MM.1S (cell line): ENCODE results near the gene AREL1.

Source experiments
- DNase-seq: peaks from one replicate; pipeline ENCODE4 v3.0.0-alpha.2; 2015
- H2AFZ ChIP-seq: fragments of 300-600 bp; sonication (generic); 2 replicates; pipeline ENCODE4 v1.6.0; 2016; ENCODE audit warnings: antibody characterized with exemption, low read length
- H3F3A ChIP-seq: fragments of 300-600 bp; sonication (generic); 2 replicates; pipeline ENCODE4 v1.6.1; 2016; ENCODE audit warnings: mild to moderate bottlenecking, antibody characterized with exemption, low read length, moderate library complexity, mixed read lengths; ENCODE audit not compliant: insufficient read depth
- H3K27ac ChIP-seq: fragments of 300-600 bp; sonication (generic); 2 replicates; pipeline ENCODE4 v1.5.1; 2016; ENCODE audit warnings: mild to moderate bottlenecking, low read length
- H3K27me3 ChIP-seq: fragments of 300-600 bp; sonication (generic); replicated peaks from 2 replicates; pipeline ENCODE4 v1.6.0; 2016; ENCODE audit warnings: low read length; ENCODE audit not compliant: insufficient read depth
- H3K36me3 ChIP-seq: fragments of 300-600 bp; sonication (generic); replicated peaks from 2 replicates; pipeline ENCODE4 v1.6.1; 2016; ENCODE audit warnings: mild to moderate bottlenecking, low read length, mixed read lengths; ENCODE audit not compliant: insufficient read depth
- H3K4me1 ChIP-seq: fragments of 300-600 bp; sonication (generic); 2 replicates; pipeline ENCODE4 v1.6.1; 2016; ENCODE audit warnings: low read length, mixed read lengths
- H3K4me2 ChIP-seq: fragments of 300-600 bp; sonication (generic); 2 replicates; pipeline ENCODE4 v1.6.0; 2016; ENCODE audit warnings: low read depth, low read length
- H3K4me3 ChIP-seq: fragments of 300-600 bp; sonication (generic); 2 replicates; pipeline ENCODE4 v1.5.1; 2016; ENCODE audit warnings: low read length, mixed read lengths
- H3K79me2 ChIP-seq: fragments of 300-600 bp; sonication (generic); 2 replicates; pipeline ENCODE4 v1.6.1; 2016; ENCODE audit warnings: mixed run types, low read length, mixed read lengths
- H3K9ac ChIP-seq: fragments of 300-600 bp; sonication (generic); 2 replicates; pipeline ENCODE4 v1.6.1; 2016; ENCODE audit warnings: low read length, mixed read lengths
- H3K9me2 ChIP-seq: fragments of 300-600 bp; sonication (generic); replicated peaks from 2 replicates; pipeline ENCODE4 v1.6.1; 2016; ENCODE audit warnings: mild to moderate bottlenecking, low read length, mixed read lengths; ENCODE audit not compliant: insufficient read depth
- H3K9me3 ChIP-seq: fragments of 300-600 bp; sonication (generic); replicated peaks from 2 replicates; pipeline ENCODE4 v1.6.1; 2016; ENCODE audit warnings: mild to moderate bottlenecking, low read length, mixed read lengths; ENCODE audit not compliant: insufficient read depth
- H4K20me1 ChIP-seq: fragments of 300-600 bp; sonication (generic); 2 replicates; pipeline ENCODE4 v1.6.1; 2016; ENCODE audit warnings: mild to moderate bottlenecking, low read length, moderate library complexity, mixed read lengths; ENCODE audit not compliant: insufficient read depth
- CTCF ChIP-seq: fragments of 300-600 bp; sonication (generic); IDR thresholded peaks from 2 replicates; pipeline ENCODE4 v1.5.1; 2016; ENCODE audit warnings: antibody characterized with exemption, low read length, mixed read lengths
- EZH2 ChIP-seq: fragments of 300-600 bp; sonication (generic); optimal IDR thresholded peaks from 2 replicates; pipeline ENCODE3; 2017; ENCODE audit warnings: low read depth, mild to moderate bottlenecking, antibody characterized with exemption, low read length, mixed read lengths
- EZH2phosphoT487 ChIP-seq: fragments of 300-600 bp; sonication (generic); IDR thresholded peaks from 2 replicates; pipeline ENCODE4 v1.6.1; 2018; ENCODE audit warnings: antibody characterized with exemption, low read length

Gene AREL1

GRCh38 chr14:74704656-74705055 is 8.2 kb downstream of the AREL1 start:
- Histone ChIP-seq H4K20me1 (no peaks in the 10 kb centered on the region), H3K4me3 (no peak overlapping the region), H3K4me1 (no peaks in the 10 kb centered on the region), H3K9me2 (no peaks in the 10 kb centered on the region), H3K27ac (no peak overlapping the region), H3K36me3 (no peaks in the 10 kb centered on the region), H3K27me3 (no peaks in the 10 kb centered on the region), H3K9me3 (no peaks in the 10 kb centered on the region), H3K9ac (no peak overlapping the region), H3K4me2 (no peak overlapping the region), H3K79me2 (peaks cover 44% of the 10 kb centered on the region), H3F3A (no peaks in the 10 kb centered on the region), H2AFZ (no peak overlapping the region)
- DNase-seq = no peak
- TF ChIP-seq EZH2phosphoT487 (no peak), EZH2 (no peak), CTCF (no peak)

GRCh38 chr14:74703043-74703442 is 9.8 kb downstream of the AREL1 start:
- Histone ChIP-seq H4K20me1 (no peaks in the 10 kb centered on the region), H3K27me3 (no peaks in the 10 kb centered on the region), H3F3A (no peaks in the 10 kb centered on the region), H3K36me3 (no peaks in the 10 kb centered on the region), H3K9me2 (no peaks in the 10 kb centered on the region), H3K27ac (no peak overlapping the region), H3K4me2 (no peak overlapping the region), H3K9me3 (no peaks in the 10 kb centered on the region), H3K4me1 (no peaks in the 10 kb centered on the region), H3K4me3 (no peak overlapping the region), H3K9ac (no peak overlapping the region), H3K79me2 (peaks cover 28% of the 10 kb centered on the region), H2AFZ (no peak overlapping the region)
- no peak for DNase-seq
- TF ChIP-seq EZH2 (no peak), CTCF (no peak), EZH2phosphoT487 (no peak)

- H3K4me2 ChIP-seq = no peak overlapping the region
- no peak overlapping the region for H3K9ac ChIP-seq
- H3K9me3 ChIP-seq = no peaks in the 10 kb centered on the region
- H3K36me3 ChIP-seq = no peaks in the 10 kb centered on the region
- H3K27ac ChIP-seq = no peak overlapping the region
- no peak overlapping the region for H2AFZ ChIP-seq
- H3F3A ChIP-seq = no peaks in the 10 kb centered on the region
- DNase-seq = no peak
- H3K4me3 ChIP-seq = no peak overlapping the region
- H3K4me1 ChIP-seq = no peaks in the 10 kb centered on the region
- H3K79me2 ChIP-seq = peaks cover 26% of the 10 kb centered on the region
- H4K20me1 ChIP-seq = no peaks in the 10 kb centered on the region
- H3K27me3 ChIP-seq = no peaks in the 10 kb centered on the region
- TF ChIP-seq CTCF = no peak
- TF ChIP-seq EZH2 = no peak
- TF ChIP-seq EZH2phosphoT487 = no peak
- no peaks in the 10 kb centered on the region for H3K9me2 ChIP-seq
Observed at GRCh38 chr14:74702293-74702692, 10.6 kb downstream of the AREL1 start.
